Esophagus squamous epithelium (tissue), 5 donors: Measurements from ENCODE around the gene L1CAM. TPM values are rescaled to one million over a fixed set of nuclear protein-coding genes. Genes with fewer than 3 reads are reported as not detected.

Source experiments
- DNase-seq: peaks from one replicate; lab custom pipeline; 2025; lab: John Stamatoyannopoulos, UW
- H3K27ac ChIP-seq, 4 donors: fragments of 200-600 bp; sonication (generic); one replicate each; pipeline ENCODE4 v1.5.1; 2016 to 2019; ENCODE audit warnings: mild to moderate bottlenecking in 1 of 4
- H3K27me3 ChIP-seq, 4 donors: fragments of 200-600 bp; sonication (generic); 1 replicate in 3 of 4; 2 replicates in 1 of 4; pipeline versions ENCODE4 v1.5.1 to v1.6.0; 2017 to 2021; ENCODE audit warnings: antibody characterized with exemption in 1 of 4
- H3K36me3 ChIP-seq, 3 donors: fragments of 200-600 bp; sonication (generic); one replicate each; pipeline ENCODE4 v1.5.1; 2016 to 2019
- H3K4me1 ChIP-seq, 3 donors: fragments of 200-600 bp; sonication (generic); one replicate each; pipeline ENCODE4 v1.5.1; 2017 to 2019
- H3K4me3 ChIP-seq, 4 donors: fragments of 200-600 bp; sonication (generic); 1 replicate in 3 of 4; 2 replicates in 1 of 4; pipeline ENCODE4 v1.5.1; 2016 to 2019; ENCODE audit warnings: mild to moderate bottlenecking in 2 of 4, moderate library complexity in 1 of 4
- H3K9me3 ChIP-seq, 3 donors: fragments of 200-600 bp; sonication (generic); one replicate each; pipeline ENCODE4 v1.5.1; 2016 to 2019
- POLR2A ChIP-seq, 4 donors: fragments of 450-650 bp; IDR thresholded peaks; one replicate each; pipeline ENCODE4 v1.6.1; 2017; ENCODE audit warnings: antibody characterized with exemption in 4 of 4, mild to moderate bottlenecking in 4 of 4, moderate library complexity in 3 of 4
- WGBS, 2 donors: methylation state at CpG; one replicate each; pipeline ENCODE4 v1.1.5; 2018; 5-methylcytosine and 5-hydroxymethylcytosine counted together
- intact Hi-C: fragments of 100-400 bp; cut with DNase I; formaldehyde crosslinking; loops from one replicate; pipeline ENCODE4 v1.15.0; 2022
- total RNA-seq, 4 donors: library from RNA; depleted of rRNA; stranded (reverse); fragments of >200 nt; gene quantifications; one replicate each; pipeline ENCODE4 v1.1.0, GENCODE V29; 2016
- TF ChIP-seq, protein P1 (sequence below), 6 experiments: fragments of 450-650 bp in 4 of 6; fragments of 200-600 bp in 2 of 6; sonication (generic) in 2 of 6; IDR thresholded peaks; one replicate each; pipeline ENCODE4 v1.5.1; 2016 to 2019; ENCODE audit warnings: antibody characterized with exemption in 6 of 6, mild to moderate bottlenecking in 4 of 6, moderate library complexity in 4 of 6
- donor health status: DM: yes; HTN: yes; CAD: no.

Gene L1CAM
- total RNA-seq, 4 donors from 2014 or later, result 0.35 to 3.2 (median 1.3) TPM

DNA sequence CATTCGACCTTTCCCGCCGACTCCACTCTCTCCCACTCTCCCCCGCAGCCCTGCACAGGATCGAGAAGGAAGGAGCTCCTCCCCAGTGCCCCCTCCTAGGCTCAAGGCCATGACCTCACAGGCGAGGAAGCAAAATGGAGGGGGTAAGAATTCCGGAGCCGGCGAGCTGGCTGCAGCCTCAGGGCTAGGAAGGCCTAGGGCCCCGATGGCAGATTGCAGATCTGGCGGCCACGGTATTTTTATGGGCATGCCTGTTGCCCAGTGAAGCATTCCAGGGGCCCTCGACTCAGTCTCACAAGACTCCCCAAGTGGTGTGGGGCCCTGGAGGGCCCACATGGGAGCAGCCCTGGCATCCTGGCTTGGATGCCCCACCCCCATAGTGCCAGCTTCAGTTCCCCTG, 942 bp upstream of the L1CAM start:
- Histone ChIP-seq H3K27ac (peak overlapping the region in 1 of 4 donors; percentile 21), H3K4me1 (peaks cover 0 to 14% (median 6%) of the 10 kb centered on the region in 3 donors), H3K27me3 (peaks cover 0 to 64% (median 26%) of the 10 kb centered on the region in 4 donors), H3K9me3 (no peaks in the 10 kb centered on the region), H3K4me3 (no peak overlapping the region), H3K36me3 (no peaks in the 10 kb centered on the region)
- TF ChIP-seq POLR2A (IDR thresholded peaks at IDR 0.05), result no peak
- TF ChIP-seq, protein P1, sequence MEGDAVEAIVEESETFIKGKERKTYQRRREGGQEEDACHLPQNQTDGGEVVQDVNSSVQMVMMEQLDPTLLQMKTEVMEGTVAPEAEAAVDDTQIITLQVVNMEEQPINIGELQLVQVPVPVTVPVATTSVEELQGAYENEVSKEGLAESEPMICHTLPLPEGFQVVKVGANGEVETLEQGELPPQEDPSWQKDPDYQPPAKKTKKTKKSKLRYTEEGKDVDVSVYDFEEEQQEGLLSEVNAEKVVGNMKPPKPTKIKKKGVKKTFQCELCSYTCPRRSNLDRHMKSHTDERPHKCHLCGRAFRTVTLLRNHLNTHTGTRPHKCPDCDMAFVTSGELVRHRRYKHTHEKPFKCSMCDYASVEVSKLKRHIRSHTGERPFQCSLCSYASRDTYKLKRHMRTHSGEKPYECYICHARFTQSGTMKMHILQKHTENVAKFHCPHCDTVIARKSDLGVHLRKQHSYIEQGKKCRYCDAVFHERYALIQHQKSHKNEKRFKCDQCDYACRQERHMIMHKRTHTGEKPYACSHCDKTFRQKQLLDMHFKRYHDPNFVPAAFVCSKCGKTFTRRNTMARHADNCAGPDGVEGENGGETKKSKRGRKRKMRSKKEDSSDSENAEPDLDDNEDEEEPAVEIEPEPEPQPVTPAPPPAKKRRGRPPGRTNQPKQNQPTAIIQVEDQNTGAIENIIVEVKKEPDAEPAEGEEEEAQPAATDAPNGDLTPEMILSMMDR (IDR thresholded peaks at IDR 0.05), result no peak
- no CpG with 5 or more reads among the region's 13 CpGs for WGBS, 2 donors
- DNase-seq, result no peak
- intact Hi-C loops, result no loop called here

DNA sequence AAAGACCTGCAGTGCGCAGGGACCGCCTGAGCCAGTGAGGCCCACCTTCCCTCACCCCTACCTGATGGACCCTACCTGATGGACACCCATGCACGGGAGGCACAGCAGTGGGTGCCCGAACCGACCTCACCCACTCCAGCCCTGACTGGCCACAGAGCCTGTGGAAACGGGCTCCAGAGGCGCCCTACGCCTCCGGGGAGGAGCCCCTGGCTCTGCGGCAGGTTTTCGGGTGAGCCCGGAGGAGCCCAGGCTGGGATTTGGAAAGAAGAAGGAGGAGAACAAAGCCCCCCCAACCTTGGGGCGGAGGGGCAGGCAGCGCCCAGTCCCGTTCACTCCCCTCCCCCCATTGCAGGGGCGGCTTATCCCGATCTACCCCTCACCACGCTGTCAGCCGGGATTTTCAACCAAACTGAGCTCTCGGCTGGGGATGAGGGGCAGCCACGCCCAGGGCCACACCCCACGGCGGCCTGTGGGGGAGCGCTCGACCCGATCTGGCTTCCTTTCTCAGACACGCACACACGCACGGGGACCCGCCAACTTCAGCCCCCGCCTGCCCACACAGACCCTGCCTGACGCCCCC, 675 bp downstream of the L1CAM start:
- WGBS, 2 donors, result 14% methylated on average over 8 of the region's 32 CpGs; no CpG with 5 or more reads in 1 of the 2 donors
- H3K9me3 ChIP-seq, result no peaks in the 10 kb centered on the region
- intact Hi-C loops, result no loop called here
- no peak for DNase-seq
- H3K4me1 ChIP-seq, result peaks cover 0 to 14% (median 6%) of the 10 kb centered on the region in 3 donors
- TF ChIP-seq, protein P1 (IDR thresholded peaks at IDR 0.05), result no peak
- no peak for TF ChIP-seq POLR2A (IDR thresholded peaks at IDR 0.05)
- no peak overlapping the region for H3K27ac ChIP-seq
- peak overlapping the region in 3 of 4 donors; percentile 14 to 56 (median 30) for H3K4me3 ChIP-seq
- H3K36me3 ChIP-seq, result no peaks in the 10 kb centered on the region
- peaks cover 0 to 80% (median 30%) of the 10 kb centered on the region in 4 donors for H3K27me3 ChIP-seq

DNA sequence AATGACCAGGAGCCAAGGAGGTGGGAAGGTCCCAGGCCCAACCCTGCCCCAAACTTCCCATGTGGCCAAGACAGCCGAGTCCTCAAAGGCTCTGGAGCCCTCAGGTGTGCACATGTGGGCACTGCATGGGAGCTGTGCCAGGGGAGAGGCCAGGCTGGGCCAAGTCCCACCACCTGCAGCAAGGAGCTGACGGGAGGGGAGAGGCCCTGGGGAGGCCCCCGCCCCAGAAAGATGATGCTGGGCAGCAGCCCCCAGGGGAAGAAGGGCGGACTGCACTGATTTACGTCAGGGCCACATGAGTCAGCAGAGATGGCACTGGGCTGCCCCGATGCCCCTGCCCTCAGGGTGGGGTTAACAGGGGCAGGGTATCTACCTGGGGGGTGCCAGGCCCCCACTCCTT, 1.4 kb downstream of the L1CAM start:
- intact Hi-C loops, result no loop called here
- H3K9me3 ChIP-seq, result no peaks in the 10 kb centered on the region
- H3K4me3 ChIP-seq, result peak overlapping the region in 2 of 4 donors; percentile 30 to 56
- peaks cover 0 to 87% (median 30%) of the 10 kb centered on the region in 4 donors for H3K27me3 ChIP-seq
- TF ChIP-seq, protein P1 (IDR thresholded peaks at IDR 0.05), result peak in 1 of 6 experiments; percentile 3
- no peak for TF ChIP-seq POLR2A (IDR thresholded peaks at IDR 0.05)
- H3K27ac ChIP-seq, result no peak overlapping the region
- 17 to 51% methylated on average over 3 to 4 of the region's 6 CpGs for WGBS, 2 donors
- no peaks in the 10 kb centered on the region for H3K36me3 ChIP-seq
- DNase-seq, result no peak
- H3K4me1 ChIP-seq, result peaks cover 0 to 14% (median 6%) of the 10 kb centered on the region in 3 donors

DNA sequence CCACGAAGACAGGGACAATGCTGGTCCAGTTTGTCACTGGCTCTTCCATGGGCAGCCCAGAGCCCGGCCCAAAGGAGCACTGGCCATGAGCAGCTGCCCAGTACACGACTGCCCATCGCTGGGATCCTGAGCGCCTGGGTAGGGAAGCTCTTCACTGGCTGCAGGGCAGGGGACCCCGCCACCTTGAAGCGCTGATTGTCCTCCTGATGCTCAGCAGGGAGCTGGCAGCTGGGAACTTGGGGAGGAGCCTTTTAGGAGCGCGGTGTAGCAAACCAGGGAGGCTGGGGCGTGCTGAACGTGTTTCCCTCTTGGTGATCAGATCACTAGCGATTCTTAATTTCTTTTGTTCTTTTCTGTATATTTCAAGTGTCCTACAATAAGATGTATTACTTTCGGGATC, 1.8 kb downstream of the L1CAM start:
- DNase-seq, result no peak
- 60% methylated on average over 11 of the region's 13 CpGs; no CpG with 5 or more reads in 1 of the 2 donors for WGBS, 2 donors
- H3K27ac ChIP-seq, result no peak overlapping the region
- H3K4me1 ChIP-seq, result peaks cover 0 to 14% (median 6%) of the 10 kb centered on the region in 3 donors
- H3K36me3 ChIP-seq, result no peaks in the 10 kb centered on the region
- H3K9me3 ChIP-seq, result no peaks in the 10 kb centered on the region
- H3K27me3 ChIP-seq, result peaks cover 0 to 92% (median 32%) of the 10 kb centered on the region in 4 donors
- no peak overlapping the region for H3K4me3 ChIP-seq
- no peak for TF ChIP-seq POLR2A (IDR thresholded peaks at IDR 0.05)
- TF ChIP-seq, protein P1 (IDR thresholded peaks at IDR 0.05), result no peak
- intact Hi-C loops, result no loop called here

DNA sequence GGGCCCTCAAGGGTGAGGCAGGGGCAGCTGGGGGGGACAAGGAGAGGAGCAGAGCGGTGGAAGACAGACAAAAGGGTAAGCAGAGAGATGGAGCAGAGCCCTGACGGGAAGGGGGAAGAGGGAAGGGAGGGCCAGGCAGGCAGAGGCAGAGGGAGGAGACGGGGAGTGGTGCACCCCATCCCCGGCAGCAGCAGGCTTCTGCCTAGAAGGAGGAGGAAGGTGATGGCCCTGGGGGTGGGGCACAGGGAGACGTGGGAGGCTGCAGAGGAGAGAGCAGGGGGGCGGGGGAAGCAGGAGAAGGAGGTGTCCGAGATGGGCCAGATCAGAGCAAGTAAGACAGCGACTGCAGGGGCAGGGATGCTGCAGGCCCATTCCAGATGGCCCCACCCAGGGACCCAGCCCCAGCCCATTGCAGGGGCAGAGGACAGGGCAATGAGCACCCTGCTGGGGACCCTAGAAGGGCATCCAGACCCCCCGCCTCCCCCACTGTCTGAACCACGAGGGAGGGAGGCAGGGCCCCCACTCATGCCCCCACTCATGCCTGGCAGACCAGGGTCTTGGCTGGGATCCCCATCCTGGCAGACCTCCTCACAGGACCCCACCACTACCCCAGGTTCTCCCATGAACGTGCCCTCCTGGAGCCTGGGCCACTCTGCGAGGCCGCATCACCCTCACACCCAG, 2.7 kb downstream of the L1CAM start:
- Histone ChIP-seq H3K27ac (no peak overlapping the region), H3K36me3 (no peaks in the 10 kb centered on the region), H3K9me3 (no peaks in the 10 kb centered on the region), H3K27me3 (peaks cover 0 to 98% (median 32%) of the 10 kb centered on the region in 4 donors), H3K4me3 (no peak overlapping the region), H3K4me1 (peaks cover 0 to 14% (median 6%) of the 10 kb centered on the region in 3 donors)
- TF ChIP-seq POLR2A (IDR thresholded peaks at IDR 0.05), result no peak
- TF ChIP-seq, protein P1 (IDR thresholded peaks at IDR 0.05), result no peak
- no peak for DNase-seq
- 21 to 52% methylated on average over 3 to 8 of the region's 13 CpGs for WGBS, 2 donors
- intact Hi-C loops, result no loop called here
